Mammary epithelial cell (primary cell): ENCODE results near the gene PSMD12.

Source experiments
- EZH2 ChIP-seq: IDR thresholded peaks from 2 replicates; pipeline ENCODE4 v1.6.1; 2012; ENCODE audit warnings: low read length, inconsistent platforms, borderline replicate concordance
- TF ChIP-seq, protein P1 (sequence below), 2 donors: IDR thresholded peaks in 1 of 2; conservative IDR thresholded peaks in 1 of 2; 2 replicates each; pipeline ENCODE4 v1.5.1; 2011 to 2012; ENCODE audit warnings: inconsistent platforms in 2 of 2, low read length in 2 of 2, mild to moderate bottlenecking in 2 of 2, control low read depth in 1 of 2, low read depth in 1 of 2; ENCODE audit not compliant: insufficient read depth in 1 of 2; ENCODE audit errors: extremely low read depth in 1 of 2

DNA sequence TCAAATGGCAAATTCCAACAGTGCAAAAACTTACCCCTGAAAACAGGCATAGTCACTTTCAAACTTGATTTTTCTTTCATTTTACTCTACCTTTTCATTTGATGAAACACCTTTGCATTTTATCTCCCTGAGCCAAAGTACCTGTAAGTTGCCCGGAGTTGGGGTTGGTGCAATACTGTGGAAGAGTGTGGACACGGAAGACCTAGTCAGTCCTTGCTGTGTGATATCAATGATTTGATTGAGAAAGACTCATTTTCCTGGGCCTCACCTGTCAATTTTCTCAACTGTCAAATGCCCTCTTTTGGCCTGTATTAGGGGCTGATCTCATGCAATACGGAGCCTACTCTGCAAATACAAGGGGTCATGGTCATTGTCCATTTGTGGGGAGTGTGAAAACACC, 33.3 kb upstream of the PSMD12 start:
- TF ChIP-seq, protein P1, sequence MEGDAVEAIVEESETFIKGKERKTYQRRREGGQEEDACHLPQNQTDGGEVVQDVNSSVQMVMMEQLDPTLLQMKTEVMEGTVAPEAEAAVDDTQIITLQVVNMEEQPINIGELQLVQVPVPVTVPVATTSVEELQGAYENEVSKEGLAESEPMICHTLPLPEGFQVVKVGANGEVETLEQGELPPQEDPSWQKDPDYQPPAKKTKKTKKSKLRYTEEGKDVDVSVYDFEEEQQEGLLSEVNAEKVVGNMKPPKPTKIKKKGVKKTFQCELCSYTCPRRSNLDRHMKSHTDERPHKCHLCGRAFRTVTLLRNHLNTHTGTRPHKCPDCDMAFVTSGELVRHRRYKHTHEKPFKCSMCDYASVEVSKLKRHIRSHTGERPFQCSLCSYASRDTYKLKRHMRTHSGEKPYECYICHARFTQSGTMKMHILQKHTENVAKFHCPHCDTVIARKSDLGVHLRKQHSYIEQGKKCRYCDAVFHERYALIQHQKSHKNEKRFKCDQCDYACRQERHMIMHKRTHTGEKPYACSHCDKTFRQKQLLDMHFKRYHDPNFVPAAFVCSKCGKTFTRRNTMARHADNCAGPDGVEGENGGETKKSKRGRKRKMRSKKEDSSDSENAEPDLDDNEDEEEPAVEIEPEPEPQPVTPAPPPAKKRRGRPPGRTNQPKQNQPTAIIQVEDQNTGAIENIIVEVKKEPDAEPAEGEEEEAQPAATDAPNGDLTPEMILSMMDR (conservative IDR thresholded peaks at IDR 0.05 in 1 of 2, IDR thresholded peaks at IDR 0.05 in 1 of 2; ENCODE audit: extremely low read depth in 1 of 2, insufficient read depth in 1 of 2, low read depth in 1 of 2, low read length in 2 of 2): no peak
- TF ChIP-seq EZH2: no peak
